HepG2 (cell line): ENCODE results near the gene PAPOLB. TPM values are rescaled to one million over a fixed set of nuclear protein-coding genes. Genes with fewer than 3 reads are reported as not detected.

Source experiments
- ATAD3A ChIP-seq: sonication (generic); formaldehyde crosslinking; IDR thresholded peaks from 2 replicates; pipeline ENCODE4 v1.4.0; 2020; ENCODE audit warnings: missing genetic modification reagents
- CEBPB ChIP-seq: IDR thresholded peaks from 2 replicates; pipeline ENCODE4 v1.6.1; 2011; ENCODE audit warnings: low read depth, low read length, improper control_type of control experiment, borderline replicate concordance
- CSRNP1 ChIP-seq: sonication (generic); formaldehyde crosslinking; IDR thresholded peaks from 2 replicates; pipeline ENCODE4 v1.8.1; 2023; ENCODE audit warnings: mild to moderate bottlenecking, missing genetic modification reagents
- ELK4 ChIP-seq: sonication (generic); formaldehyde crosslinking; IDR thresholded peaks from 2 replicates; pipeline ENCODE4 v1.9.0; 2021; ENCODE audit warnings: missing genetic modification reagents, borderline replicate concordance
- MATR3 ChIP-seq: sonication (generic); formaldehyde crosslinking; IDR thresholded peaks from 2 replicates; pipeline ENCODE4 v1.4.0; 2020; ENCODE audit warnings: missing genetic modification reagents
- NAIF1 ChIP-seq: sonication (generic); formaldehyde crosslinking; IDR thresholded peaks from 2 replicates; pipeline ENCODE4 v1.5.0; 2020; ENCODE audit warnings: mild to moderate bottlenecking, missing genetic modification reagents, borderline replicate concordance
- NFE2L2 ChIP-seq: fragments of 150-350 bp; IDR thresholded peaks from 2 replicates; pipeline ENCODE4 v1.6.1; 2014; ENCODE audit warnings: low read length
- PAWR ChIP-seq: sonication (generic); formaldehyde crosslinking; IDR thresholded peaks from 2 replicates; pipeline ENCODE4 v1.4.0; 2020; ENCODE audit warnings: missing genetic modification reagents, mild to moderate bottlenecking, borderline replicate concordance
- PRDM15 ChIP-seq: sonication (generic); formaldehyde crosslinking; IDR thresholded peaks from 2 replicates; pipeline ENCODE4 v1.4.0; 2020; ENCODE audit warnings: missing genetic modification reagents
- SP5 ChIP-seq: IDR thresholded peaks from 2 replicates; pipeline ENCODE4 v1.6.1; 2016; ENCODE audit warnings: low read depth, borderline replicate concordance
- TSC22D2 ChIP-seq: sonication (generic); formaldehyde crosslinking; IDR thresholded peaks from 2 replicates; pipeline ENCODE4 v1.5.1; 2020; ENCODE audit warnings: missing genetic modification reagents, mild to moderate bottlenecking, borderline replicate concordance
- ZNF234 ChIP-seq: sonication (generic); formaldehyde crosslinking; conservative IDR thresholded peaks from 2 replicates; pipeline ENCODE4 v1.5.1; 2020; ENCODE audit warnings: mild to moderate bottlenecking, missing genetic modification reagents
- ZNF430 ChIP-seq: sonication (generic); formaldehyde crosslinking; IDR thresholded peaks from 2 replicates; pipeline ENCODE4 v1.9.0; 2021; ENCODE audit warnings: mild to moderate bottlenecking, missing genetic modification reagents
- ZNF552 ChIP-seq: sonication (generic); formaldehyde crosslinking; IDR thresholded peaks from 2 replicates; pipeline ENCODE4 v1.9.0; 2022; ENCODE audit warnings: missing genetic modification reagents, mild to moderate bottlenecking, borderline replicate concordance
- ZXDC ChIP-seq: sonication (generic); formaldehyde crosslinking; IDR thresholded peaks from 2 replicates; pipeline ENCODE4 v1.5.0; 2020; ENCODE audit warnings: mild to moderate bottlenecking, missing genetic modification reagents
- polyA plus RNA-seq, 8 experiments: library from polyadenylated mRNA; depleted of rRNA in 3 of 8; stranded (reverse) in 7 of 8; unstranded in 1 of 8; fragments of >200 nt; fragmentation: Illumina TruSeq in 4 of 8; extraction: Trizol in 4 of 8; gene quantifications; 2 replicates each; pipeline versions ENCODE4 v1.2.1 to v1.2.3, GENCODE V29; 2011 to 2016; ENCODE audit warnings: low read depth in 4 of 8, missing spikeins in 1 of 8, mixed read lengths in 1 of 8; ENCODE audit not compliant: insufficient read depth in 1 of 8
- total RNA-seq, 5 experiments: library from RNA; depleted of rRNA; stranded (reverse); fragments of >200 nt; fragmentation: Illumina TruSeq; extraction: Trizol; gene quantifications; 2 replicates each; pipeline ENCODE4 v1.2.3, GENCODE V29; 2016; ENCODE audit warnings: low read depth in 1 of 5

The PAPOLB gene
- total and polyA plus RNA-seq, 2 of the 13 experiments (the other 11 are each of a cell fraction or from before 2014, with no cell fraction given) = not detected

- TF ChIP-seq CSRNP1 (CRISPR knock-in tag) = 0 out of 2 replicates have a peak, but pooled peaks have one; percentile 13
- TF ChIP-seq ZXDC = no peak
- no peak for TF ChIP-seq ATAD3A (CRISPR knock-in tag)
- no peak for TF ChIP-seq ZNF552 (CRISPR knock-in tag)
- no peak for TF ChIP-seq NFE2L2
- TF ChIP-seq CEBPB = no peak
- TF ChIP-seq ZNF234 (CRISPR knock-in tag) = no peak
- no peak for TF ChIP-seq ELK4 (CRISPR knock-in tag)
- no peak for TF ChIP-seq PAWR
- 0 out of 2 replicates have a peak, but pooled peaks have one; percentile 33 for TF ChIP-seq TSC22D2
- TF ChIP-seq NAIF1 (CRISPR knock-in tag) = no peak
- no peak for TF ChIP-seq MATR3
- peak; percentile 39; the same call in 1 of the 2 replicates for TF ChIP-seq SP5
- no peak for TF ChIP-seq PRDM15 (CRISPR knock-in tag)
- no peak for TF ChIP-seq ZNF430
These were observed 21.7 kb upstream of the PAPOLB start, which contains the start of gene RADIL (continued) for GRCh38 chr7:4883372-4884144.
